GM18498 (cell line): ENCODE data around the gene SLC35B1.
"Not testable (repeated sequence)": the region's sequence is repeated elsewhere in the genome, so short reads cannot be mapped to it uniquely, and the experiment has no call there.

Experiments used
- ATAC-seq: cut with Tn5 transposase; IDR thresholded peaks from one replicate; pipeline ENCODE4 v1.9.1; 2021; ENCODE audit warnings: mild to moderate bottlenecking, moderate library complexity; ENCODE audit not compliant: unreplicated experiment

The SLC35B1 gene

GRCh38 chr17:49734515-49735490 is 27.0 kb upstream of the SLC35B1 start:
- no peak for ATAC-seq

- no peak for ATAC-seq
Observed at GRCh38 chr17:49731435-49731831, 23.7 kb upstream of the SLC35B1 start.

GRCh38 chr17:49730785-49731434 is 23.1 kb upstream of the SLC35B1 start:
- ATAC-seq = no peak

- no peak for ATAC-seq
Observed at GRCh38 chr17:49730078-49730784, 22.5 kb upstream of the SLC35B1 start.

GRCh38 chr17:49729069-49729468 is 21.3 kb upstream of the SLC35B1 start:
- ATAC-seq = no peak

- ATAC-seq = no peak
Observed at GRCh38 chr17:49728425-49728824, 20.7 kb upstream of the SLC35B1 start.

- no peak for ATAC-seq
Observed at GRCh38 chr17:49727380-49727779, 19.6 kb upstream of the SLC35B1 start.

- ATAC-seq = no peak
Observed at GRCh38 chr17:49725452-49726130, 17.8 kb upstream of the SLC35B1 start.

- not testable (repeated sequence) for ATAC-seq
Observed at GRCh38 chr17:49724552-49724951, 16.8 kb upstream of the SLC35B1 start.

GRCh38 chr17:49723423-49723822 is 15.7 kb upstream of the SLC35B1 start:
- no peak for ATAC-seq

GRCh38 chr17:49722066-49722465 is 14.3 kb upstream of the SLC35B1 start:
- no peak for ATAC-seq

- ATAC-seq = no peak
Observed at GRCh38 chr17:49717371-49717861, 9.7 kb upstream of the SLC35B1 start.

GRCh38 chr17:49716668-49717364 is 9.1 kb upstream of the SLC35B1 start:
- ATAC-seq = no peak

GRCh38 chr17:49715717-49716279 is 8.0 kb upstream of the SLC35B1 start:
- no peak for ATAC-seq

GRCh38 chr17:49715216-49715615 is 7.5 kb upstream of the SLC35B1 start:
- ATAC-seq = no peak

- no peak for ATAC-seq
Observed at GRCh38 chr17:49708515-49709183, 885 bp upstream of the SLC35B1 start.

- ATAC-seq = no peak
Observed at GRCh38 chr17:49707246-49707607, 537 bp downstream of the SLC35B1 start.

GRCh38 chr17:49705254-49705653 is 2.5 kb downstream of the SLC35B1 start:
- no peak for ATAC-seq

- no peak for ATAC-seq
Observed at GRCh38 chr17:49703557-49704277, 4.0 kb downstream of the SLC35B1 start.
